ENCODE results near the gene KMT2B.

The KMT2B gene

GRCh38 chr19:35712567-35713505, 5.0 kb upstream of the KMT2B start:
- Histone ChIP-seq H3K9ac (ENCODE audit: low read depth, low read length, poor library complexity, severe bottlenecking) (no peak overlapping the region), H3K36me3 (ENCODE audit: insufficient read depth, low read length) (no peaks in the 10 kb centered on the region), H3K4me1 (ENCODE audit: insufficient read depth, low read length, poor library complexity, severe bottlenecking) (peaks cover 14% of the 10 kb centered on the region), H3F3A (ENCODE audit: low read depth) (no peaks in the 10 kb centered on the region), H3K9me3 (ENCODE audit: insufficient read depth, low read depth, low read length) (no peaks in the 10 kb centered on the region), H3K27me3 (ENCODE audit: insufficient read depth, low read length, poor library complexity, severe bottlenecking) (no peaks in the 10 kb centered on the region), H3K79me2 (ENCODE audit: insufficient read depth, low read length) (peaks cover 8% of the 10 kb centered on the region), H3K4me3 (ENCODE audit: low read length, poor library complexity, severe bottlenecking) (no peak overlapping the region), H4K20me1 (ENCODE audit: insufficient read depth, low read length, poor library complexity, severe bottlenecking) (no peaks in the 10 kb centered on the region), H3K9me2 (replicated peaks; ENCODE audit: low read depth, low read length) (no peaks in the 10 kb centered on the region), H3K4me2 (ENCODE audit: low read depth, low read length, poor library complexity, severe bottlenecking) (no peak overlapping the region), H2AFZ (ENCODE audit: low read length) (no peak overlapping the region)
- TF ChIP-seq EZH2phosphoT487 (IDR thresholded peaks at IDR 0.05; ENCODE audit: borderline replicate concordance) (no peak), CTCF (conservative IDR thresholded peaks at IDR 0.05; ENCODE audit: low read length) (no peak)

GRCh38 chr19:35713506-35713850, 4.3 kb upstream of the KMT2B start:
- Histone ChIP-seq H3K4me3 (ENCODE audit: low read length, poor library complexity, severe bottlenecking) (no peak overlapping the region), H4K20me1 (ENCODE audit: insufficient read depth, low read length, poor library complexity, severe bottlenecking) (peaks cover 4% of the 10 kb centered on the region), H3K9me3 (ENCODE audit: insufficient read depth, low read depth, low read length) (no peaks in the 10 kb centered on the region), H3K9me2 (replicated peaks; ENCODE audit: low read depth, low read length) (no peaks in the 10 kb centered on the region), H3K4me1 (ENCODE audit: insufficient read depth, low read length, poor library complexity, severe bottlenecking) (peaks cover 14% of the 10 kb centered on the region), H3K4me2 (ENCODE audit: low read depth, low read length, poor library complexity, severe bottlenecking) (no peak overlapping the region), H2AFZ (ENCODE audit: low read length) (no peak overlapping the region), H3F3A (ENCODE audit: low read depth) (no peaks in the 10 kb centered on the region), H3K36me3 (ENCODE audit: insufficient read depth, low read length) (no peaks in the 10 kb centered on the region), H3K79me2 (ENCODE audit: insufficient read depth, low read length) (peaks cover 13% of the 10 kb centered on the region), H3K9ac (ENCODE audit: low read depth, low read length, poor library complexity, severe bottlenecking) (no peak overlapping the region), H3K27me3 (ENCODE audit: insufficient read depth, low read length, poor library complexity, severe bottlenecking) (no peaks in the 10 kb centered on the region)
- TF ChIP-seq EZH2phosphoT487 (IDR thresholded peaks at IDR 0.05; ENCODE audit: borderline replicate concordance) (no peak), CTCF (conservative IDR thresholded peaks at IDR 0.05; ENCODE audit: low read length) (no peak)

- no peak for TF ChIP-seq EZH2phosphoT487 (IDR thresholded peaks at IDR 0.05; ENCODE audit: borderline replicate concordance)
- TF ChIP-seq CTCF (conservative IDR thresholded peaks at IDR 0.05; ENCODE audit: low read length): no peak
- Histone ChIP-seq H3K27me3 (ENCODE audit: insufficient read depth, low read length, poor library complexity, severe bottlenecking) (no peaks in the 10 kb centered on the region), H2AFZ (ENCODE audit: low read length) (no peak overlapping the region), H3K36me3 (ENCODE audit: insufficient read depth, low read length) (no peaks in the 10 kb centered on the region), H3K4me2 (ENCODE audit: low read depth, low read length, poor library complexity, severe bottlenecking) (no peak overlapping the region), H3K79me2 (ENCODE audit: insufficient read depth, low read length) (peaks cover 18% of the 10 kb centered on the region), H3K4me3 (ENCODE audit: low read length, poor library complexity, severe bottlenecking) (no peak overlapping the region), H3F3A (ENCODE audit: low read depth) (no peaks in the 10 kb centered on the region), H3K4me1 (ENCODE audit: insufficient read depth, low read length, poor library complexity, severe bottlenecking) (peaks cover 19% of the 10 kb centered on the region), H3K9ac (ENCODE audit: low read depth, low read length, poor library complexity, severe bottlenecking) (no peak overlapping the region), H3K9me3 (ENCODE audit: insufficient read depth, low read depth, low read length) (no peaks in the 10 kb centered on the region), H4K20me1 (ENCODE audit: insufficient read depth, low read length, poor library complexity, severe bottlenecking) (peaks cover 9% of the 10 kb centered on the region), H3K9me2 (replicated peaks; ENCODE audit: low read depth, low read length) (no peaks in the 10 kb centered on the region)
These were observed 3.8 kb upstream of the KMT2B start for GRCh38 chr19:35713904-35714495.

Measured in Loucy (cell line).